Measurements from ENCODE around the gene SEMA4D.

Gene SEMA4D

GRCh38 chr9:89536600-89536999 is 38.7 kb upstream of the SEMA4D start:
- TF ChIP-seq, protein P1, sequence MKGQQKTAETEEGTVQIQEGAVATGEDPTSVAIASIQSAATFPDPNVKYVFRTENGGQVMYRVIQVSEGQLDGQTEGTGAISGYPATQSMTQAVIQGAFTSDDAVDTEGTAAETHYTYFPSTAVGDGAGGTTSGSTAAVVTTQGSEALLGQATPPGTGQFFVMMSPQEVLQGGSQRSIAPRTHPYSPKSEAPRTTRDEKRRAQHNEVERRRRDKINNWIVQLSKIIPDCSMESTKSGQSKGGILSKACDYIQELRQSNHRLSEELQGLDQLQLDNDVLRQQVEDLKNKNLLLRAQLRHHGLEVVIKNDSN (IDR thresholded peaks at IDR 0.05), result no peak
- TF ChIP-seq YY1 (IDR thresholded peaks at IDR 0.05; ENCODE audit: low read depth) (no peak), TAF1 (IDR thresholded peaks at IDR 0.05; ENCODE audit: low read depth) (no peak), NFIC (IDR thresholded peaks at IDR 0.05) (no peak), FOXM1 (IDR thresholded peaks at IDR 0.05; ENCODE audit: borderline replicate concordance, low read depth) (no peak), TCF12 (IDR thresholded peaks at IDR 0.05; ENCODE audit: low read depth) (no peak), CREB1 (IDR thresholded peaks at IDR 0.05; ENCODE audit: low read depth) (no peak), RAD21 (IDR thresholded peaks at IDR 0.05; ENCODE audit: low read depth) (no peak), ZBTB7A (IDR thresholded peaks at IDR 0.05; ENCODE audit: low read depth) (no peak), MAX (IDR thresholded peaks at IDR 0.05) (no peak), EP300 (IDR thresholded peaks at IDR 0.05; ENCODE audit: borderline replicate concordance) (no peak), CEBPB (IDR thresholded peaks at IDR 0.05) (no peak), EGR1 (IDR thresholded peaks at IDR 0.05) (no peak), TEAD4 (IDR thresholded peaks at IDR 0.05) (no peak)
- TF ChIP-seq, protein P2, sequence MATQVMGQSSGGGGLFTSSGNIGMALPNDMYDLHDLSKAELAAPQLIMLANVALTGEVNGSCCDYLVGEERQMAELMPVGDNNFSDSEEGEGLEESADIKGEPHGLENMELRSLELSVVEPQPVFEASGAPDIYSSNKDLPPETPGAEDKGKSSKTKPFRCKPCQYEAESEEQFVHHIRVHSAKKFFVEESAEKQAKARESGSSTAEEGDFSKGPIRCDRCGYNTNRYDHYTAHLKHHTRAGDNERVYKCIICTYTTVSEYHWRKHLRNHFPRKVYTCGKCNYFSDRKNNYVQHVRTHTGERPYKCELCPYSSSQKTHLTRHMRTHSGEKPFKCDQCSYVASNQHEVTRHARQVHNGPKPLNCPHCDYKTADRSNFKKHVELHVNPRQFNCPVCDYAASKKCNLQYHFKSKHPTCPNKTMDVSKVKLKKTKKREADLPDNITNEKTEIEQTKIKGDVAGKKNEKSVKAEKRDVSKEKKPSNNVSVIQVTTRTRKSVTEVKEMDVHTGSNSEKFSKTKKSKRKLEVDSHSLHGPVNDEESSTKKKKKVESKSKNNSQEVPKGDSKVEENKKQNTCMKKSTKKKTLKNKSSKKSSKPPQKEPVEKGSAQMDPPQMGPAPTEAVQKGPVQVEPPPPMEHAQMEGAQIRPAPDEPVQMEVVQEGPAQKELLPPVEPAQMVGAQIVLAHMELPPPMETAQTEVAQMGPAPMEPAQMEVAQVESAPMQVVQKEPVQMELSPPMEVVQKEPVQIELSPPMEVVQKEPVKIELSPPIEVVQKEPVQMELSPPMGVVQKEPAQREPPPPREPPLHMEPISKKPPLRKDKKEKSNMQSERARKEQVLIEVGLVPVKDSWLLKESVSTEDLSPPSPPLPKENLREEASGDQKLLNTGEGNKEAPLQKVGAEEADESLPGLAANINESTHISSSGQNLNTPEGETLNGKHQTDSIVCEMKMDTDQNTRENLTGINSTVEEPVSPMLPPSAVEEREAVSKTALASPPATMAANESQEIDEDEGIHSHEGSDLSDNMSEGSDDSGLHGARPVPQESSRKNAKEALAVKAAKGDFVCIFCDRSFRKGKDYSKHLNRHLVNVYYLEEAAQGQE (IDR thresholded peaks at IDR 0.05; ENCODE audit: low read depth), result no peak

GRCh38 chr9:89536145-89536574 is 38.2 kb upstream of the SEMA4D start:
- TF ChIP-seq, protein P1 (IDR thresholded peaks at IDR 0.05), result no peak
- no peak for TF ChIP-seq TCF12 (IDR thresholded peaks at IDR 0.05; ENCODE audit: low read depth)
- no peak for TF ChIP-seq RAD21 (IDR thresholded peaks at IDR 0.05; ENCODE audit: low read depth)
- no peak for TF ChIP-seq ZBTB7A (IDR thresholded peaks at IDR 0.05; ENCODE audit: low read depth)
- TF ChIP-seq FOXM1 (IDR thresholded peaks at IDR 0.05; ENCODE audit: borderline replicate concordance, low read depth), result no peak
- TF ChIP-seq NFIC (IDR thresholded peaks at IDR 0.05), result no peak
- no peak for TF ChIP-seq CEBPB (IDR thresholded peaks at IDR 0.05)
- no peak for TF ChIP-seq YY1 (IDR thresholded peaks at IDR 0.05; ENCODE audit: low read depth)
- no peak for TF ChIP-seq TEAD4 (IDR thresholded peaks at IDR 0.05)
- no peak for TF ChIP-seq MAX (IDR thresholded peaks at IDR 0.05)
- TF ChIP-seq CREB1 (IDR thresholded peaks at IDR 0.05; ENCODE audit: low read depth), result no peak
- no peak for TF ChIP-seq EP300 (IDR thresholded peaks at IDR 0.05; ENCODE audit: borderline replicate concordance)
- no peak for TF ChIP-seq EGR1 (IDR thresholded peaks at IDR 0.05)

GRCh38 chr9:89535461-89535860 is 37.5 kb upstream of the SEMA4D start:
- TF ChIP-seq CEBPB (IDR thresholded peaks at IDR 0.05), result no peak
- no peak for TF ChIP-seq TAF1 (IDR thresholded peaks at IDR 0.05; ENCODE audit: low read depth)
- TF ChIP-seq, protein P2 (IDR thresholded peaks at IDR 0.05; ENCODE audit: low read depth), result no peak
- no peak for TF ChIP-seq RAD21 (IDR thresholded peaks at IDR 0.05; ENCODE audit: low read depth)
- no peak for TF ChIP-seq TCF12 (IDR thresholded peaks at IDR 0.05; ENCODE audit: low read depth)
- no peak for TF ChIP-seq CREB1 (IDR thresholded peaks at IDR 0.05; ENCODE audit: low read depth)
- TF ChIP-seq, protein P1 (IDR thresholded peaks at IDR 0.05), result no peak
- TF ChIP-seq YY1 (IDR thresholded peaks at IDR 0.05; ENCODE audit: low read depth), result no peak
- no peak for TF ChIP-seq EGR1 (IDR thresholded peaks at IDR 0.05)
- no peak for TF ChIP-seq NFIC (IDR thresholded peaks at IDR 0.05)
- TF ChIP-seq MAX (IDR thresholded peaks at IDR 0.05), result no peak

GRCh38 chr9:89534515-89535287 is 36.8 kb upstream of the SEMA4D start:
- TF ChIP-seq, protein P2 (IDR thresholded peaks at IDR 0.05; ENCODE audit: low read depth), result no peak
- TF ChIP-seq, protein P1 (IDR thresholded peaks at IDR 0.05), result no peak
- TF ChIP-seq EP300 (IDR thresholded peaks at IDR 0.05; ENCODE audit: borderline replicate concordance), result no peak
- TF ChIP-seq MAX (IDR thresholded peaks at IDR 0.05), result no peak
- no peak for TF ChIP-seq FOXM1 (IDR thresholded peaks at IDR 0.05; ENCODE audit: borderline replicate concordance, low read depth)
- no peak for TF ChIP-seq TAF1 (IDR thresholded peaks at IDR 0.05; ENCODE audit: low read depth)
- TF ChIP-seq RAD21 (IDR thresholded peaks at IDR 0.05; ENCODE audit: low read depth), result no peak
- TF ChIP-seq YY1 (IDR thresholded peaks at IDR 0.05; ENCODE audit: low read depth), result no peak
- TF ChIP-seq ZBTB7A (IDR thresholded peaks at IDR 0.05; ENCODE audit: low read depth), result no peak
- no peak for TF ChIP-seq EGR1 (IDR thresholded peaks at IDR 0.05)

Measured in Ishikawa (cell line).